ENCODE results near the gene ACTL8.

The ACTL8 gene

GRCh38 chr1:17805869-17806684 lies 50.9 kb downstream of the ACTL8 start:
- DNase-seq (ENCODE audit: low spot score): no peak

- no peak for DNase-seq (ENCODE audit: low spot score)
These were observed 53.7 kb downstream of the ACTL8 start for GRCh38 chr1:17808816-17809215.

- DNase-seq (ENCODE audit: low spot score): no peak
These were observed 55.5 kb downstream of the ACTL8 start for GRCh38 chr1:17810668-17811067.

- no peak for DNase-seq (ENCODE audit: low spot score)
These were observed 61.4 kb downstream of the ACTL8 start for GRCh38 chr1:17816511-17816910.

- DNase-seq (ENCODE audit: low spot score): no peak
These were observed 64.1 kb downstream of the ACTL8 start for GRCh38 chr1:17819129-17819802.

GRCh38 chr1:17820198-17820597 lies 65.1 kb downstream of the ACTL8 start:
- DNase-seq (ENCODE audit: low spot score): no peak

- DNase-seq (ENCODE audit: low spot score): no peak
These were observed 67.8 kb downstream of the ACTL8 start for GRCh38 chr1:17822741-17823426.

GRCh38 chr1:17825273-17826164 lies 70.4 kb downstream of the ACTL8 start:
- no peak for DNase-seq (ENCODE audit: low spot score)

- DNase-seq (ENCODE audit: low spot score): peak; percentile 73
These were observed 71.0 kb downstream of the ACTL8 start for GRCh38 chr1:17826165-17826488.

GRCh38 chr1:17828991-17829390 lies 73.9 kb downstream of the ACTL8 start:
- DNase-seq (ENCODE audit: low spot score): no peak

- no peak for DNase-seq (ENCODE audit: low spot score)
These were observed 74.4 kb downstream of the ACTL8 start for GRCh38 chr1:17829579-17829978.

- DNase-seq (ENCODE audit: low spot score): peak; percentile 68
These were observed 76.5 kb downstream of the ACTL8 start for GRCh38 chr1:17831597-17831996.

DNA sequence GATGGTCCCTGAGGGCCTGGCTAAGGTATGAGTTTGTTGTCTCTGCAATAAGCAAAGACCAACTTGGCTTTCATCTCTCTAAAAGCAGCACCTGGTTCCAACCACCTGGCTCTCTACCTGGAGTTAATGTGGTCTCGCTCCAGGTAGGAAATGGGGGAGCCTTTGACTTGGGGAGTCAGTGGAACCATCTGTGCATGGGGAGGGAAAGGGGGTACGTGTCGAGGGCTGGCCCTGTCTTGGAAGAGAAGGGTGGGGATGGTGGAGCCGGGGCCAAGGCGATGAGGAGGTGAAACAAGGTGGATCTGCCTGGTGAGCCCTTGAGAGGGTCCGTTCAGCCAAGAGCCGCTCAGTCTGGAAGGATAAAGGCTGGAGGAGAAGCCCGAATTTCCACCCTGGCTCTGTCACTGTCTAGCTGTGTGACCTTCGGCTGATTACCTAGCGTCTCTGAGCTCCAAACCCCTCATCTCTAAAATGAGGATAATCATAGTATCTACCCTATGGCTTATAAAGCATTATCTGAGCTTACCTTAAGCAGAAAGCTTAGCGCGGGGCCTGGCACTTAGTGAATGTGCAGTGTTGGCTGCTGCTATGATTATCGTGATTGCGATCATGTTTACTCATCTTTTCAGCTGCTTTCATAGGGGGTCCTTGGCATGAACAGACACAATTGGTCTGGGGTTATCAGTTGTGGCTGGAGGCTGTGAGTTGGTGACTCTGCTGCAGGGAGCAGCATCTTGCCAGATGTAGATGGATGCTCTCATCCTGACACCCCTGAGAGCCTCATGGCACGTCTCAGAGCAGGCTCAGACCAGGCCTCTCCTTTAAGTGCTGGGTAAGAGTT lies 78.7 kb downstream of the ACTL8 start:
- no peak for DNase-seq (ENCODE audit: low spot score)

GRCh38 chr1:17834561-17835100 lies 79.5 kb downstream of the ACTL8 start:
- DNase-seq (ENCODE audit: low spot score): no peak

DNA sequence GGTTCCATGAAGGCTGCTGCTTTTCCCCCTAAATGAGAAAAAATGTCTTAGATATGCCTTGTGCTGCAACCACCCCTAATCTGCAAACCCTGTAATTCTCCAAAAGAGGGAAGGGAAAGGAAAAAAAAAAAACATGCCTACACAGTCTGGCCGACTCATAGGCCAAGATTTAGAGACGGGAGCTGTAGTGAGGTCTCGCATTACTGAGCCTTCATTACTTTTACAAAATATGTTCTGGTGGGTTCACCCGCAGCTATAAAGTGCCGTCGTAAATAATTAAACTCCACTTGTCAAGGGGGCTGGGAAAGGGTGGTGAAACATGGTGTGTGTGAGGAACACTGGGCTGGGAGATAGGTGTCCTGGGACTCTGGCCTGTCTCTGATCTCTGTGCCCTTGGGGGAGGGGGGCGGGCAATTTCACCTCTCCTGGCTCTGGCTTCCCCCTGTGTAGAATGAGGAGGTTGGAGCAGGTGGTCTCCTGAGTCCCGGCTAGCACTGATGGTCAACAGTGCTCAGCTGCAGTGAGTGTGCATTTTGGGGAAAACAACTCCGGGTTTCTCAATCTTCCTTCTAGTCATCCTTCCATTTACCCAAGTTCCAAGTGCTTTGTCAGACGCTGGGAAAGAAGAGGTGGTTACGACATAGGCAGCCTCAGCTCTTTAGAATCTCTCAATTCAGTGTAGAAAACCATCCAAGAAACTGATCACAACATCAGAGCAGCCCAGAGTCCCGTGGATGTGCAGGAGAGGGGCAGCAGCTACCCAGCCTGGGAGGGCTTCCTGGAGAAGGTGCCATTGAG lies 82.3 kb downstream of the ACTL8 start:
- no peak for DNase-seq (ENCODE audit: low spot score)

DNA sequence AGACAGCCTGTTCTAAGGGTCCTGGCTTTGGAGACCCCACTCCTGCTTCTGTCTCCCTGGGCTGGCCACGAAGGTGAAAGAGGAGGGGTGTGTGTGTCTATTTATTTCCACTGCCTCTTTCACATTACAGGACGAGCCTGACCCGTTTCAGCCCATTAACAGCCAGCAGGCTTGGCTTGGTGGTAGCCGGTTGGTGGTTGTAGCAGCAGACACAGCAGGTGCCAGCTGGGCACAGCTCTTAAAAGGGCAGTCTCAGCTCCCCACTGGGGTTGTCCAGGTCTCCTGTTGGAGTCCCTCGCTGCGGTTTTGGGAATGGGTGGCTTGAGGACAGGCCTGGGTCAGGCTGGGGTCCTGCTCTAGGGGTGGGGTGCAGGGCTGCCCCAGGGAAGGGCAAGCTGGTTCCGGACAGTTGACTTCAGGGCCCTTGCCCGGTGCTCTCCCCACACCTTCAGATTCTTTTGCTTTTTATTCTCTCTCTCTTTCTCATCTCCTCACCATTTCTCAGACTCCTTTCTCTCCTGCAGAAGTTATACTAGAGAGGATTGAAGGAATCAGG lies 84.6 kb downstream of the ACTL8 start:
- DNase-seq (ENCODE audit: low spot score): no peak

- no peak for DNase-seq (ENCODE audit: low spot score)
These were observed 86.8 kb downstream of the ACTL8 start for GRCh38 chr1:17841944-17842343.

GRCh38 chr1:17842686-17843085 lies 87.6 kb downstream of the ACTL8 start:
- DNase-seq (ENCODE audit: low spot score): no peak

DNA sequence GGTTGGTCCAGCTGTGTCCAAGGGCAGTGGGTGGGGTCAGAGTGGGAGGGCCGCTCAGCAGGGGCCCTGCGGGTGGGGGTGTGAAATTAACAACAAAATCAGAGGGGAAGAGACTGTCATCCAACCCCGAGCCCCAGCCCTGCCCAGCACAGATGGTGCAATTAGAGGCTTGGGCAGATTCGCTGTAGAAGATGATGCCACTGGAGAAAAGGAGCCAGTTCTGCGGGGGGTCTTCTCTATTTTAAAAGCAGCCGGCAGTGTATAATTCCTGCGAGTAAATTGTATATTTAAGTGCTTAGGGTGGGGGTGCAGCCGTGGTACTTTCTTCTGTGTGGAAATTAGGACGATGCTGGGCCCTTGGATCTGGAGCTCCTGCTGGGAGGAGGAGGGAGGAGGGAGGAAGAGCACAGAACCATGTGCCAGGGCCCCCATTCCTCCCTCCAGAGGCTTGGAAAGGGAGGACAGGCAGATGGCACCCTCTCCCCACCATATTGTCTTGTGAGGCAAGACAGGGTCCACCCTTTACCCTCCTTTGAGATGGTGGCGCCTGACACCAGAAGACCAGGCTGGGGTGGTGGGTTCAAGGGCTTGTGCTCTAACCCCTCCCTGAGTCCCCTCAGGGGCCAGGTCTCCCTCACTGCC lies 89.2 kb downstream of the ACTL8 start:
- DNase-seq (ENCODE audit: low spot score): no peak

All from AG08396 (cell line).